GM19452 (cell line): ENCODE results near the gene PKN1.
"Not testable (repeated sequence)": the region's sequence is repeated elsewhere in the genome, so short reads cannot be mapped to it uniquely, and the experiment has no call there.

Source experiments
- ATAC-seq: cut with Tn5 transposase; IDR thresholded peaks from one replicate; pipeline ENCODE4 v1.9.1; 2021; ENCODE audit not compliant: unreplicated experiment

Gene PKN1

DNA sequence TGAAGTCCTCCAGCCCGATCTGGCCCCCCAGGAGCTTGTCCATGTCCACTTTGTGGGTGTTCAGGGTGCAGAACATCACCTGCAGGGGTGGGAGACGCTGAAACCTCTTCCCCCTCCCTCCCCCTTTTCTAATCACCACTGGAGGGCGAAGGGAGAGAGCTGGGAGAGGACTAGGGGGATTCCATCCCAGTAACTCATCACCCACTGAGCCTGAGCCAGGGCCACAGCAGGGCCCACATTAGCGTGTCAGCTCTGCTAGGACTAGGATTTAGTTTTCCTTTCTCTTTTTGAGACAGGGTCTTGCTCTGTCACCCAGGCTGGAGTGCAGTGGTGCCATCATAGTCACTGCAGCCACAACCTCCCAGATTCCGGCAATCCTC, 47.6 kb downstream of the PKN1 start:
- ATAC-seq, result no peak

DNA sequence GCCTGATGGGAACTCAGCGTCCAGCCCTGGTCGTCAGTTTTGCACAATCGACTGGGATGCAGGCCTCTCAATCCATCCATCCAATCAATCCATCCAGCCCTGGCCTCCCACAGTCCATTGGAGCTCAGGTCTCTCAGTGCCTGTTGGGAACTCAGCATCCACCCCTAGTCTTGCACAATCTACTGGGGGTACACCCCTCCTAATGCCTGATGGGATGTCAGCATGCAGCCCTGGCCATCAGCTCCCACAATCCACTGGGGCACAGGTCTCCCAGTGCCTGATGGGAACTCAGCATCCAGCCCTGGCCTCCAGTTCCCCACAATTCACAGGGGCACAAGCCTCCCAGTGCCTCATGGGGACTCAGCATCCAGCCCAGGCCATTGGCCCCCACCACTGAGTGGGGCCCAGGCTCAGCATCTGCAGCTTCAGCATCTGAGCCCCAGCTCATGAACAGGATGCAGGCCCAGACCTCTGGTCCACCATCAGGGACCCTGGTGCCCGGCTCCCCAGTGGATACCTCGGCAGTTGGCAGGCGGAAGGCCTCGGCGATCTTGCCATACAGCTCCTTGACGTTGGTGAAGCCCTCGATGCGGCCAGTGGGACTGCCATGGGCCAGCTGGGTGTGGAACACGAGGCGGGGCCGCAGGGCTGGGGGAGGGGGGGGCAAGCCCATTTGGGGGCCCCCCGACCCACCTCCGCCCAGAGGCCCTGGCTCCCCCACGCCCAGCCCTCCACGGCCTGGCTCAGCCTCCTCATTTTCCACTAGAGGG, 49.3 kb downstream of the PKN1 start:
- no peak for ATAC-seq

DNA sequence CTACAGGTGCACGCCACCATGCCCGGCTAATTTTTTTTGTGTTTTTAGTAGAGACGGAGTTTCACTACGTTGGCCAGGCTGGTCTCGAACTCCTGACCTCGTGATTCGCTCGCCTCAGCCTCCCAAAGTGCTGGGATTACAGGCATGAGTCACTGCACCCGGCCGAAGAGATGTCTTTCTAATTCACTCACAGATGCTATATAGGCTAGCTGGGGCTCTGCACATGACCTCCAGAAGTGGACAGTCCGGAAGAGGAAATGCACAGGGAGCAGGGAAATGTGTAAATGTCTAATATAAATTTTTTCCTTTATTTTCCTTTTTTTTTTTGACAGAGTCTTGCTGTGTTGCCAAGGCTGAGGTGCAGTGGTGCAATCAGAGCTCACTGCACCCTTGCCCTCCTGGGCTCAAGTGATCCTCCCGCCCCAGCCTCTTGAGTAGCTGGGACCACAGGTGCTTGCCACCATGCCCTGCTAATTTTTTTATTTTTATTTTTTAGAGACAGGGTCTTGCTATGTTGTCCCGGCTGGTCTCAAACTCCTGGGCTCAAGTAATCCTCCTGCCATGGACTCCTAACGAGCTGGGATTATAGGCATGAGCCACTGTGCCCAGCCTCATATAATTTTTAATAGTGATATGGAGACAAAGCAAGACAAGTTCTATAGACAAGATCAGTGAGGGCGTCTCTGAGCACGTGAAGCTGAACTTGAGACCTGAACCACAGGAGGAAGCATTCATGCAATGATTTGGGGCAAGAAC, 54.4 kb downstream of the PKN1 start:
- ATAC-seq, result no peak

DNA sequence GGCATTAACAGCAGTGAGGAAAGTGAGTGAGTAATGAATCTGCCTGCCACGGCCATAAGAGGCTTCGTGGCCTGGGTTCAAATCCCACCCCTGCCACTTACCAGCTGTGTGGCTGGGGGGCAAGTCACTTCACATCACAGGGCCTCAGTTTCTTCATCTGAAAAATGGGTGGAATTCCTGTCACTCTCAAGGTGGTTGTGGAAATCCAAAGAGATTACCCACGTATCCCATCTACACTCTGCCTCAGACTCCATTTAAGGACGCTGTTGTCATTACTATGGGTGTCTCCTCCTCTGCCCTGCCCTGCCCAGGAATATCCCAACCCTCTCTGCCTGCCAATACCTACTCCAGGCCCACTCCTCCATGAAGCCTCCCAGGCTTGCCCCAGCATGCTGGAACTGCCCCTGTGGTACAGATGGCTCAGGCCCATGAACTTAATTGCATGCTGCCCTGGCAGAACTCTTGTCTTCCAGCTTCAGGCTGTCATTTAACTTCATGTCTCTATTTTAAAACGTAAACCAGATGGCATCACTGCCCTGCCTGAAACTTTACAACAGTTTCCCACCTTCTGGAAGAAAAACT, 59.7 kb downstream of the PKN1 start:
- ATAC-seq, result no peak

DNA sequence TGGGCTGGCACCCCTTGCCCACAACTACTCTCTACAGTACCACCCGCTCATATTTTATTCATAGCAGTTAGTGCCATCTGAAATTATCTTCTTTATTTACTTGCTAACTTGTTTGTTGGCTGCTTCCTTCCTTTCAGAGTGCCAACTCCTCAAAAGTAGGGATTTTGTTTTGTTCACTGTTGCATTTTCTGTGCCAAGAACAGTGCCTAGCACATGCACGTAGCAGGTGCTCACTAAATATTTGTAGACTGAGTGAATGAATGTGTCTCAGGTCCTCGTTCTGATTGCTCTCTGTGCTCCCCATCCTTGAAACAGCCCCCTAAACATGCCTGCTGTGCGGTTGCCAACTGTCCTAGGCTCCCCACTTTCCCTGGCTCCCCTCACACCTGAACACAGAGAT, 61.3 kb downstream of the PKN1 start:
- no peak for ATAC-seq

DNA sequence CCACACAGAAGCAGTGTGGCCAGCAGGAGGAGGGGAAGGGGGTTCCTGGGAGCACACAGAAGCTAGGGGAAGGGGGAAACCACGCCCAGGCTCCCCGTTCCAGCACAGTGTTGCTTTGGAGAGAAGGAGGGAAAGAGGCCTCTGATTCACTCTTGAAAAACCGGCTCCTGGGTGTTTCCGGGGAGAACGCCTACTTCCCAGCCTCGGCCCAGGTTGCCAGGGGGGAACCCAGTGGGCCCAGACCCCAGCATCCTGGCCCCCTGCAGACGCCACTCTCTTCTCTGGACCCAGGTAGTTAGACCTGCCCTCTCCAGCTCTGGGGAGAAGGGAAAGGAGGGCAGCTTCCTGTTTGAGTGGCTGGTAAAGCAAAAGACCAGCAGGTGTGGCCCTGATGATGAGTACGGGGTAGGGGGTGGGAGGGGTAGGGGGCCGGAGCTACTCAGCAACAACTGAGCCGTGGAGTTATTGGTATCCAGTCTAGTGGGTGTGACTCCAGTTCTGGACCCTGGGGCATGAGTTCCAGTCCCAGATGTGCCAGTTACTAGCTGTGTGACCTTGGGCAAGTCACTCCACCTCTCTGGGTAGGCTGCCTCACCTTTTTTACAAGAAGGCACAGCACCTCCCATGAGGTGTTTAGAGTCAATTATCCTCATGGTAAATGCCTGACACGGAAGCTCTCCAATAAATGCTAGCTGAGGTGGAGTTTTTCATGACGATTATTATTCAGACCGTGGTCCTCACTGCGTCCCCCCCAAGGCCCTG, 62.0 kb downstream of the PKN1 start:
- no peak for ATAC-seq

DNA sequence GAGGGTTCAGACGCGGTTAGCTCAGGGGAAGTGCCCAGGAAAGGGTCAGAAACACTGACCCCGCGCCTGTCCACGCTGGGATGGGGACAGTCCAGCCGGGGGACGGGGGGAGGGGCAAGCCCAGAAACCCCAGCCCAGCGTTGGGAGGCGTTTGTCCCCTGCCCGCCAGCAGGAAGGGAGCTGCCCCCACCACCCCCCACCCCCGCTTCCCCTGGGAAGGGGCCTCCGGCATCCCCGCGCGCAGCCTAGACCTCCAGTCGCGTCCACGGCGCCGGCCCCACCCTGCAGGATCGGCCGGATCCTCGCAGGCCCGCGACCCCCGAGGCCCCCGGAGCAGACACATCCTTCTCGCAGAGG, 62.5 kb downstream of the PKN1 start:
- ATAC-seq, result no peak

DNA sequence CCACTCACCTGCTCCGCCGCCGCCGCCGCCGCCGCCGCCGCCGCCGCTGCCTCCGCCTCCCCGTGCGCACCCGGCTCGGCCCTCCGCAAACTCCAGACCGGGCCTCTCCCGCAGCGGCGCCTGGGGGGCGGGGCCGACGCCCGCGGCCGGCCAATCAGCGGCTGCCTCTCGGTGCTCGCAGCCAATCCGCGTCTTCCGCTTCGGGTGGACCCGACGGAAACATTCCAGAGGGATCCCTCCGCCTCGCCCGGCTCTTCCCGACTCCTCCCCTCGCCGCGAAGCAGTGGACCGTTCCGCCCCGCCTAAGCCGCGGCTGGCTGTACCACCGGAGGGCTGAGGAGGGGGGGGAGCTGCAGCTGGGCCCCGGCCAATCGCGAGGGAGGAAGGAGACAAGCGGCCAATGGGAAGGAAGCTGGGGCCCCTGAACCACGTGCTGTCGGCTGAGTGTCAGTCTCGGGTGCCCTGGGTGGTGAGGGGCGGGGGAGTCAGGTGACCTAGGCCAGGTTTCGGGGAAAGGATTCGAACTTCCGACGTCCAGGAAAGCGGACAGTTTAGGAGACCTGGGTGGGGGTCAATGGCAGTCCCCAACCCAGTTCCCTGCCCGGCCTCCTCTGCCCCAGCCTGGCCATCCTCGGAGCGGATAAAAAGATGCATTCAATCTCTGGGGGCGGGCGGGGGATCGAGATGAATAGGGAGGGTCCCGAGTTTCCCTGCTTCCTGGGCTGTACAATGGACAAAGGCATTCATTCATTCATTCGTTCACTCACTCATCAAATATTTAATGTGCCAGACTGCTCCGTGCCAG, 63.1 kb downstream of the PKN1 start, which contains the start of gene GIPC1:
TSS of gene GIPC1 (minus strand) at position 99 of the 805 bp plus-strand sequence. CDS start 13,151 bp downstream, outside the sequence.
- no peak for ATAC-seq

DNA sequence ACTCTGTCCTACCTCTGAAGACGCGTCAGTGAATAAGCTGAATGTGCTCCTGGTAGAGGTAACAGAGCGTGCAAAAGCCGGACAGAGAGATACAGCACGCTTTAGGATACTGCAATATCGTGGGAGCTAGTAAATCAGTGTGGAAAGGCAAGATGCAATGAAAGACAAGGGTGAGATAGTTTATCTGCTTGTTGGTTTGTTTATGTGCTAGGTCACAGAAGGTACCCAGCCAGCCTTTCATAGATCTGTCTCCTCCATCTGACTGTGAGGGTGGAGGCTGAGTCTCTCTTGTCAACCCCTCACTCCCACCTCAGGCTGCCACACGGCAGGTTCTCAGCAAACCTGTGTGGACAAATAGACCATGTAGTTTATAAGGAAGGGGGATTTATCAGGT, 63.7 kb downstream of the PKN1 start:
- ATAC-seq, result no peak

DNA sequence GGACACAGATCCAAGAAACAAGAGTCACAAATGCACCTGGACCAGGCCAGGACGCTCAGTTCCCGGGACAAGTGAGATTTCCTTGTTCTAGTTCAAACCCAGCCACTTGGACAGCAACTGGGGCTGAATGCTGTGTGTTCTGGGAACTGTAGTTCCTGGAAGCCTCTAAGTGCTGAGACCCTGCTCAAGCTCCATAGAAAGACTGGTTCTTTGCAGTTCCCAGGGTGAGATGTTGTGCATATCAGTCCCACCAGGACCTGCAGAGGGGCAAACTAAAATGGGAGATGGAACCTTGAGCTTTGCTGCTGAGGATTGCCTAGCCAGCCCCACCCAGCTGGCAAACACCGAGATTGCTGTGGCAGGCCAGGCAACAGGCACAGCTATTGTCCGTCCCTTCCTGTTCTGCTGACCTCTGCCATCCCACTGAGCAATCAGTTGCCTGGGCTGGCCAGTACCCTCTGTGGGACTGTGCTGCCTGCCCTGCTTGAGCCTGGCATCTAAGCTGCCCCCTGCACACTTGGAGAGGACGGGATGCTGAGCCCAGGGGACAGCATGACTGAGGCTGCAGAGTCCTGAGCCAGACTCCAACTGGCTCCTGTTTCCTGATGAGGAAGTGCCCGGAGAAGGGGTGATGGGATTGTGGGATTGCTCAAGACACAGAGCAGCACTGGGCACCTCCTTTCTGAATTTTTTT, 64.3 kb downstream of the PKN1 start:
- no peak for ATAC-seq

DNA sequence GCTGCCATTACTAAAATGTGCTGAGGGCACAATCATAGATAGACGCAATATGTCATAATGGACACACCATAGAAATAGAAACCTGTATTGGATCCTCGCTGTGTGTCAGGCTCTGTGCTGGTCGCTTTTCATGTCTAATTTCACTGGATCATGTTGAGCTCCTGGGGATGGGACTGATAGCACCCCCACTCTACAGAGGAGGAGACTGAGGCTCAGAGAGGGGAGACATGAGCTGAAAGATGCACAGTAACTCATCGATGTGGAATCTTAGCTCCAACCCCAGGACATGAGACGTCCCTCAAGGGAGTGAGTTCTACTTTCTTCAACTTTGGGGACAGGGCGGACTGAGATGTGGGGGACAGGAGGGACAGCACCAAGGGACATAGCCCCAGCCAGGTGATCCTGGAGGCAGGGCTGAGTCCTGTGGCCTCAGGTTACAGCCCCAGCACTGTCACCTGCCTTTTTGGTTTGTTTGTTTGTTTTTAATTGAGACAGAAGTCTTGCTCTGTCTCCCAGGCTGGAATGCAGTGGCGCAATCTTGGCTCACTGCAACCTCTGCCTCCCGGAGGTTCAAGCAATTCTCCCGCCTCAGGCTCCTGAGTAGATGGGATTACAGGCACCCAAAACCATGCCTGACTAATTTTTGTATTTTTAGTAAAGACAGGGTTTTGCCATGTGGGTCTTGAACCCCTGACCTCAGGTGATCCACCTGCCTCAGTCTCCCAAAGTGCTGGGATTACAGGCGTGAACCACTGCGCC, 69.4 kb downstream of the PKN1 start:
- ATAC-seq, result no peak

DNA sequence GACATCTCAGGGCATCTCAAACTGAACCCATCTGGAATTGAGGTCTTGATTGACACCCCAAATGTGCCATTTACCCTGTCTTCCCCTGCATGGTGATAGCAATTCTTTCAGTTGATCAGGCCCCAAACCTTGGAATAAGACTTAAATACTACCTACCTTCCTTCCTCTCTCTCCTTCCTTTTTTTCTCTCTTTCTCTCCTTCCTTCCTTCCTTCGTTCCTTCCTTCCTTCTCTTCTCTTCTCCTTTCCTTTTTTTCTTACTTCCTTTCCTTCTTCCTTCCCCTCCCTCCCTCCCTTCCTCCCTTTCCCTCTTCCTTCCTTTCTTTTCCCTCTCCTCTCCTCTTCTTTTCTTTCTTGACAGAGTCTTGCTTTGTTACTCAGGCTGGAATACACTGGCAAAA, 70.2 kb downstream of the PKN1 start:
- no peak for ATAC-seq

DNA sequence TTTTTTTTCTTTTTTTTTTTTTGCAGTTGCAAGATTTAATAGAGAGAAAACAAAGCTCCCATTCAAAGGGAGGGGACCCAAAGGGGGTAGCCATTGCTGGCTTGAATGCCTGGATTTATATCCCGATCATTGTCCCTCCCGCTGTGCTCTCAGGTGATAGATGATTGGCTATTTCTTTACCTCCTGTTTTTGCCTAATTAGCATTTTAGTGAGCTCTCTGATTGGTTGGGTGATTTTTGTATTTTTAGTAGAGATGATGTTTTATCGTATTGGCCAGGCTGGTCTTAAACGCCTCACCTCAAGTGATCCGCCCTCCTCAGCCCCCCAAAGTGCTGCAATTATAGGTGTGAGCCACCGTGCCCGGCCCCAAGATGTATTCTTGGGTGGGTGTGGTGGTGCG, 71.5 kb downstream of the PKN1 start:
- not testable (repeated sequence) for ATAC-seq

DNA sequence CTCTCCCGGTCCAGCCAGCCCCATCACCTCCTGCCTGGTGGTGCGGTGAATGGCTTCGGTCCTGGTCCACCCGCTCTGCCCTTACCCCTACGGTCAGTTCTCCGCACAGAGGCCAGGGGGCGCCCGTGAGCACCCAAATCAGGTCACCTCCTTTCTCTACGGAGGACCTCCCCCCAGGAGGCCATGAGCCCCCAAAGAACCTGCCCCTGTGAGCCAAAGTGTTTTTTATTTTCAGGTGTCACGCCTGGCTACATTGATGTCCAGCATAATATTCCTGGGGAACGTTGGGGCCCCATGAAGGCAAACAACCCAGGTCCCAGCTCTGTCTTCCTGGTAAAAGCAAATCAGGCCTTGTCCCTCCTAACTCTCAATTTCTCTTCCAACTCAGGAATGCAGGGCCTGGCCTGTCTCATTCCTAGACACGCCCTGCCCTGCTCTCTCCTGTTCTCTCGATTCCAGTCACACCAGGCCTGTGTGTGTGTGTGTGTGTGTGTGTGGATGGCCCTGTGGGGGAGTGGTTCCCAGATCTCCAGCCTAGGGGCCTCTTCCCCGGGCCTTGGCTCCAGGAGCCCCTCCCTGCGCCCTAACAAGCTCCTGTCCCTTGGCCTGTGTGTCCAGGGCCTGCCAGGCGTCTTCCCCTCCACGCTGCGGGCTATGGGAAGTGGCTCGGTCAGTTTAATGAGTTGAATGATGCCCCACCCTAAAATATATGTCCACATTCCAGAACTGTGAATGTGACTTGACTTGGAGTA, 72.6 kb downstream of the PKN1 start:
- ATAC-seq, result no peak

DNA sequence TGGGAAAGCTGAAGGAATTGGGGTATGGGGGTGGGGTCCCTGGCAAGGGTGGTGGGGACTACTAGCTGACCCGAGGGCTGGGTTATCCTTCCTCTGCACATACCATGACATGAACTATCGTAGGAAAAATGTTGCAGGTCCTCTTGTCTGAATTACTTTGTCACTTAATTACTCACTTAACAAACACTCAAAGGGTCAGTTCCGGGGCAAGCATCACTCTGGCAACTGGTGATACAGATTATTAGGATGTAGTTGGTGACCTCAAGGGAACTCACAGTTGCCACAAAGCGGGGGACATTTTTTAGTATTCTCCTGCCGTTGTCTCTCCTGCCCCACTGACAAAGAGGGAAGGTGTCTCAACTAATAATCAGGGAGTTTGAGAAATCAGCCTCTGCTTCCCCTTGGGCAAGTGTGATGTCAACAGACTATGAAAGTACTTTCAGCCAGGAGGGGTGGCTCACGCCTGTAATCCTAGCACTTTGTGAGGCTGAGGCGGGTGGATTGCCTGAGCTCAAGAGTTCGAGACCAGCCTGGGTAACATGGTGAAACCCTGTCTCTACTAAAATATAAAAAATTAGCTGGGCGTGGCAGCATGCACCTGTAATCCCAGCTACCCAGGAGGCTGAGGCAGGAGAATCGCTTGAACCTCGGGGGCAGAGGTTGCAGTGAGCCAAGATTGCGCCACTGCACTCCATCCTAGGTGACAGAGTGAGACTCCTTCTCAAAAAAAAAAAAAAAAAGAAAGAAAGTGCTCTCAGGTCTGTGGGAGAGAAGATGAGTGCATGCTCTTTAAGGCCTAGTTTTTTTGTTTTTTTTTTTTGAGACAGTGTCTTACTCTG, 74.8 kb downstream of the PKN1 start:
- ATAC-seq, result no peak

DNA sequence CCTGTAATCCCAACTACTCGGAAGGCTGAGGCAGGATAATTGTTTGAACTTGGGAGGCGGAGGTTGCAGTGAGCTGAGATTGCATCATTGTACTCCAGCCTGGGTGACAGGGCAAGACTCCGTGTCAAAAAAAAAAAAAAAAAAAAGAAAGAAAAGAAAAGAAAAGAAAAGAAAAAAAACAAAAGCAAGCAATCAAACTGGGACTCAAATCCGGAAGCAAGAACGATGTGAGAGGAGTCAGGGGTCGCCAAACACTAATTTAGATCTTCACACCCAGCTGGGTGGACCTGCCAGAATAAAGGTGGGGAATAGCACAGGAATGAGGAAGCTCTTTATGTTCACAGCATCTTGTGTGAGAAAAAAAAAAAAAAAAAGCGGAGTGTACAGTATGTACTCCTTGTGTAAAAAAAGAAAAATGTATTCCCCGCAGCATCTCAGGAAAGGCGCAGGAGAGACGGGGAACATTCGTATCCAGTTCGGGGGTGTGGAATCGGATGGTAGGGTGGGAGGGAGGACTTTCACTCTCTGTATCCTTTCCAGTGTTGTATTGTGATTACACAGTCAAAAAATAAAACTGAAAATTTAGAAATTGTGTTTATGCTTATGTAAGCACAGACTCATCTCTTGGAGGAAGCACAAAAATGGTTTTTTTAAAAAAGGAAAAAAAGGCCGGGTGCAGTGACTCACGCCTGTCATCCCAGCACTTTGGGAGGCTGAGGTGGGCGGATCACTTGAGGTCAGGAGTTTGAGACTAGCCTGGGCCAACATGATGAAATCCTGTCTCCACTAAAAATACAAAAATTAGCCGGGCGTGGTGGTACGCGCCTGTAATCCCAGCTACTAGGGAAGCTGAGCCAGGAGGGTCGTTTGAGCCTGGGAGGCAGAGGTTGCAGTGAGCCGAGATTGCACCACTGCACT, 77.5 kb downstream of the PKN1 start:
- ATAC-seq, result no peak

DNA sequence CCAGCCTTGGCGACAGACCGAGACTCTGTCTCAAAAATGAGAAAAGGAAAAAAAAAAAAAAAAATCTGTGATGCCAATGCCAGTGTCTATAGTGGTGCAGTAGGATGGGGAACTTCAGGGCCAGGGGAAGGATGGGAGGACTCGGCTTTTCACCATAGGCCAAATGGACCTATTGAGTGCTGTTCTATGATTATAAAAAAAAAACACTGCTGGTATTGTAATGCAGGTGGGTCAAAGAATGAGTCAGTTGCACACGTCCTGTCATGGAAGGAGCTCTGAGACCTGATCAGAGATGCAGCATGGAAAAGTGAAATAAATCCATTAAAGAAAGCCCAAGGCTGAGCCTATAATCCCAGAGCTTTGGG, 78.1 kb downstream of the PKN1 start:
- no peak for ATAC-seq
